Measurements from ENCODE around the gene KDM6B. TPM values are rescaled to one million over a fixed set of nuclear protein-coding genes. Genes with fewer than 3 reads are reported as not detected.
"Not testable (repeated sequence)": the region's sequence is repeated elsewhere in the genome, so short reads cannot be mapped to it uniquely, and the experiment has no call there.

KDM6B gene
- total RNA-seq, 4 donors from 2014 or later = 4.8 to 14.4 (median 10.4) TPM

- Histone ChIP-seq H3K4me1 (peaks cover 10 to 11% of the 10 kb centered on the region in 2 donors), H3K36me3 (peaks cover 0 to 2% of the 10 kb centered on the region in 2 donors), H3K9me3 (no peaks in the 10 kb centered on the region), H3K27ac (no peak overlapping the region), H3K4me3 (replicated peaks in 1 of 3) (no peak overlapping the region), H3K27me3 (no peaks in the 10 kb centered on the region)
- TF ChIP-seq CTCF (IDR thresholded peaks at IDR 0.05) = peak; percentile 64 to 92 (median 77)
- no peak for TF ChIP-seq POLR2A (IDR thresholded peaks at IDR 0.05)
- DNase-seq = peak; percentile 49 to 52
- intact Hi-C loops (cut with DNase I) = loop anchor here (5.0 kb wide), 2 partner anchors 64 to 124 kb away; partner anchors contain the start of gene KCNAB3
- 44 to 48% methylated on average over 3 of the region's 3 CpGs for WGBS, 2 donors
Observed at GRCh38 chr17:7862692-7863437, 28.8 kb downstream of the KDM6B start.

DNA sequence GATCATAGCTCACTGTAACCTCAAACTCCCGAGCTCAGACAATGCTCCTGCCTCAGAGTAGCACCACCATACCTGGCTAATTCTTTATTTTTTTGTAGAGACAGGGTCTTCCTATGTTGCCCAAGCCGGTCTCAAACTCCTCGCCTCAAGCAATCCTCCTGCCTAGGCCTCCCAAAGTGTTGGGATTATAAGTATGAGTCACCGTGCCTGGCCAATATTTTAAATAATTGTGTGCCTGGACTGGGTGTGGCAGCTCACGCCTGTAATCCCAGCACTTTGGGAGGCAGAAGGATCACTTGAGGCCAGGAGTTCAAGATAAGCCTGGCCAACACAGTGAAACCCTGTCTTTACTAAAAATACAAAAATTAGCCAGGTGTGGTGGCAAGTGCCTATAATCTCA is 30.4 kb downstream of the KDM6B start:
- H3K27me3 ChIP-seq; DNase-seq; H3K36me3 ChIP-seq; H3K27ac ChIP-seq; H3K4me3 ChIP-seq (replicated peaks in 1 of 3); H3K9me3 ChIP-seq; H3K4me1 ChIP-seq: not testable (repeated sequence)
- WGBS, 2 donors = 74 to 83% methylated on average over 5 of the region's 5 CpGs
- intact Hi-C loops (cut with DNase I) = loop anchor here (5.0 kb wide), 2 partner anchors 63 to 123 kb away; partner anchors contain the start of gene KCNAB3

GRCh38 chr17:7864995-7865650 is 31.1 kb downstream of the KDM6B start:
- Histone ChIP-seq H3K4me3 (replicated peaks in 1 of 3) (no peak overlapping the region), H3K9me3 (no peaks in the 10 kb centered on the region), H3K27me3 (no peaks in the 10 kb centered on the region), H3K36me3 (peaks cover 0 to 2% of the 10 kb centered on the region in 2 donors), H3K27ac (no peak overlapping the region), H3K4me1 (no peaks in the 10 kb centered on the region)
- no peak for DNase-seq
- TF ChIP-seq CTCF (IDR thresholded peaks at IDR 0.05) (no peak), POLR2A (IDR thresholded peaks at IDR 0.05) (no peak)
- WGBS, 2 donors = 90 to 92% methylated on average over 5 of the region's 5 CpGs
- intact Hi-C loops (cut with DNase I) = loop anchor here (5.0 kb wide), 2 partner anchors 62 to 122 kb away; partner anchors contain the start of gene KCNAB3

GRCh38 chr17:7867881-7868329 is 33.9 kb downstream of the KDM6B start:
- peaks cover 0 to 2% of the 10 kb centered on the region in 2 donors for H3K36me3 ChIP-seq
- DNase-seq = no peak
- H3K27me3 ChIP-seq = no peaks in the 10 kb centered on the region
- TF ChIP-seq CTCF (IDR thresholded peaks at IDR 0.05) (no peak), POLR2A (IDR thresholded peaks at IDR 0.05) (no peak)
- no peaks in the 10 kb centered on the region for H3K4me1 ChIP-seq
- no peaks in the 10 kb centered on the region for H3K9me3 ChIP-seq
- 81 to 88% methylated on average over 5 of the region's 5 CpGs for WGBS, 2 donors
- no peak overlapping the region for H3K4me3 ChIP-seq (replicated peaks in 1 of 3)
- no peak overlapping the region for H3K27ac ChIP-seq
- intact Hi-C loops (cut with DNase I) = no loop called here

DNA sequence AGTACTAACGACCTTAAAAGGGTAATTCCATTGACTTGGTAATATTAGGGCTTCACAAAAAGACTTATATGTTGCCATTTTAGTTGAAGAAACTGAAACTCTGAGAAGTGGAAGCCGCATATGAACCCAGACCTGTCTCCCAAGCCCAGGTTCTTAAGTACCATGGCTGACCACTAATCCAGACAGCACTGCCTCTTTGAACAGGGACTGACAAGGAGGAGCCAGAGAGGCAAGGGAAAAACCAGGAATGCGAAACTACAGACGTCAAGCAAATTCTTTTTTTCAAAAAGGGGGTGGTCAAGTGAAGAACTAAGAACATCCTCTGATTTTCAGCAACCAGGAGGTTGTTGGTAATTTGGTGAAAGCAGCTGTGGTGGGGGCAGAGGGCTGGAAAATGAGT is 39.0 kb downstream of the KDM6B start:
- intact Hi-C loops (cut with DNase I) = no loop called here
- no peaks in the 10 kb centered on the region for H3K9me3 ChIP-seq

More for the DNA sequence above, 39.0 kb downstream of the KDM6B start:
- Histone ChIP-seq H3K27ac (no peak overlapping the region), H3K4me1 (peaks cover 5 to 6% of the 10 kb centered on the region in 2 donors), H3K36me3 (no peaks in the 10 kb centered on the region), H3K4me3 (replicated peaks in 1 of 3) (no peak overlapping the region), H3K27me3 (no peaks in the 10 kb centered on the region)
- 65 to 68% methylated on average over 4 of the region's 4 CpGs for WGBS, 2 donors
- TF ChIP-seq POLR2A (IDR thresholded peaks at IDR 0.05) (no peak), CTCF (IDR thresholded peaks at IDR 0.05) (no peak)
- DNase-seq = no peak
